Suprapubic skin (tissue), 4 donors: Measurements from ENCODE around the gene GPC5. TPM values are rescaled to one million over a fixed set of nuclear protein-coding genes. Genes with fewer than 3 reads are reported as not detected.

Source experiments
- DNase-seq, 2 donors: peaks; one replicate each; pipeline ENCODE4 v3.0.0-alpha.2; 2019; ENCODE audit warnings: low spot score in 2 of 2
- H3K27ac ChIP-seq: fragments of 200-600 bp; sonication (generic); one replicate; pipeline ENCODE4 v1.5.1; 2019
- H3K27me3 ChIP-seq: fragments of 200-600 bp; sonication (generic); one replicate; pipeline ENCODE4 v1.5.1; 2019
- H3K36me3 ChIP-seq: fragments of 200-600 bp; sonication (generic); one replicate; pipeline ENCODE4 v1.5.1; 2019
- H3K4me1 ChIP-seq: fragments of 200-600 bp; sonication (generic); one replicate; pipeline ENCODE4 v1.5.1; 2019
- H3K4me3 ChIP-seq: fragments of 200-600 bp; sonication (generic); one replicate; pipeline ENCODE4 v1.5.1; 2019; ENCODE audit warnings: mild to moderate bottlenecking
- H3K9me3 ChIP-seq: fragments of 200-600 bp; sonication (generic); one replicate; pipeline ENCODE4 v1.5.1; 2019
- EP300 ChIP-seq: sonication (generic); formaldehyde crosslinking; IDR thresholded peaks from one replicate; pipeline ENCODE4 v1.6.1; 2017; ENCODE audit warnings: antibody characterized with exemption
- POLR2A ChIP-seq, 2 donors: fragments of 450-650 bp; IDR thresholded peaks; one replicate each; pipeline ENCODE4 v1.6.1; 2017; ENCODE audit warnings: antibody characterized with exemption in 2 of 2, mild to moderate bottlenecking in 2 of 2, moderate library complexity in 2 of 2
- POLR2AphosphoS5 ChIP-seq, 3 donors: sonication (generic); formaldehyde crosslinking; IDR thresholded peaks; one replicate each; pipeline ENCODE4 v1.6.1; 2017; ENCODE audit warnings: antibody characterized with exemption in 3 of 3
- whole genome bisulfite sequencing: methylation state at CpG from one replicate; pipeline ENCODE4 v1.1.5; 2018; 5-methylcytosine and 5-hydroxymethylcytosine counted together
- total RNA-seq, 4 donors: library from RNA; depleted of rRNA; stranded (reverse); fragments of >200 nt; gene quantifications; one replicate each; pipeline ENCODE4 v1.1.0, GENCODE V29; 2016
- TF ChIP-seq, protein P1 (sequence below), 2 donors: fragments of 200-600 bp in 1 of 2; fragments of 450-650 bp in 1 of 2; sonication (generic) in 1 of 2; IDR thresholded peaks; one replicate each; pipeline ENCODE4 v1.5.1; 2016 to 2019; ENCODE audit warnings: antibody characterized with exemption in 2 of 2, mild to moderate bottlenecking in 1 of 2, moderate library complexity in 1 of 2

The GPC5 gene
- total RNA-seq, 4 donors from 2014 or later, result 0.55 TPM; not detected in 3

GRCh38 chr13:92804926-92805325 is 1406.5 kb downstream of the GPC5 start:
- Histone ChIP-seq H3K4me3 (no peak overlapping the region), H3K4me1 (peaks cover 6% of the 10 kb centered on the region), H3K27me3 (no peaks in the 10 kb centered on the region), H3K36me3 (no peaks in the 10 kb centered on the region), H3K9me3 (no peaks in the 10 kb centered on the region), H3K27ac (no peak overlapping the region)
- DNase-seq, result no peak
- 66% methylated on average over 2 of the region's 2 CpGs for WGBS
- TF ChIP-seq, protein P1, sequence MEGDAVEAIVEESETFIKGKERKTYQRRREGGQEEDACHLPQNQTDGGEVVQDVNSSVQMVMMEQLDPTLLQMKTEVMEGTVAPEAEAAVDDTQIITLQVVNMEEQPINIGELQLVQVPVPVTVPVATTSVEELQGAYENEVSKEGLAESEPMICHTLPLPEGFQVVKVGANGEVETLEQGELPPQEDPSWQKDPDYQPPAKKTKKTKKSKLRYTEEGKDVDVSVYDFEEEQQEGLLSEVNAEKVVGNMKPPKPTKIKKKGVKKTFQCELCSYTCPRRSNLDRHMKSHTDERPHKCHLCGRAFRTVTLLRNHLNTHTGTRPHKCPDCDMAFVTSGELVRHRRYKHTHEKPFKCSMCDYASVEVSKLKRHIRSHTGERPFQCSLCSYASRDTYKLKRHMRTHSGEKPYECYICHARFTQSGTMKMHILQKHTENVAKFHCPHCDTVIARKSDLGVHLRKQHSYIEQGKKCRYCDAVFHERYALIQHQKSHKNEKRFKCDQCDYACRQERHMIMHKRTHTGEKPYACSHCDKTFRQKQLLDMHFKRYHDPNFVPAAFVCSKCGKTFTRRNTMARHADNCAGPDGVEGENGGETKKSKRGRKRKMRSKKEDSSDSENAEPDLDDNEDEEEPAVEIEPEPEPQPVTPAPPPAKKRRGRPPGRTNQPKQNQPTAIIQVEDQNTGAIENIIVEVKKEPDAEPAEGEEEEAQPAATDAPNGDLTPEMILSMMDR (IDR thresholded peaks at IDR 0.05), result no peak
- TF ChIP-seq POLR2A (IDR thresholded peaks at IDR 0.05) (no peak), EP300 (no peak), POLR2AphosphoS5 (IDR thresholded peaks at IDR 0.05) (no peak)

GRCh38 chr13:92805766-92806165 is 1407.3 kb downstream of the GPC5 start:
- DNase-seq, result no peak
- H3K36me3 ChIP-seq, result no peaks in the 10 kb centered on the region
- H3K4me1 ChIP-seq, result peaks cover 6% of the 10 kb centered on the region
- TF ChIP-seq, protein P1 (IDR thresholded peaks at IDR 0.05), result no peak
- no peak for TF ChIP-seq EP300
- TF ChIP-seq POLR2A (IDR thresholded peaks at IDR 0.05), result no peak
- no peak for TF ChIP-seq POLR2AphosphoS5 (IDR thresholded peaks at IDR 0.05)
- no peaks in the 10 kb centered on the region for H3K27me3 ChIP-seq
- peak overlapping the region; percentile 23 for H3K4me3 ChIP-seq
- no peak overlapping the region for H3K27ac ChIP-seq
- no peaks in the 10 kb centered on the region for H3K9me3 ChIP-seq

- WGBS, result 34% methylated on average over 4 of the region's 4 CpGs
- H3K27ac ChIP-seq, result no peak overlapping the region
- H3K27me3 ChIP-seq, result no peaks in the 10 kb centered on the region
- peaks cover 6% of the 10 kb centered on the region for H3K4me1 ChIP-seq
- H3K9me3 ChIP-seq, result no peaks in the 10 kb centered on the region
- TF ChIP-seq POLR2AphosphoS5 (IDR thresholded peaks at IDR 0.05), result no peak
- H3K4me3 ChIP-seq, result peak overlapping the region; percentile 23
- DNase-seq, result no peak
- H3K36me3 ChIP-seq, result no peaks in the 10 kb centered on the region
These were observed 1407.8 kb downstream of the GPC5 start for GRCh38 chr13:92806215-92806614.

DNA sequence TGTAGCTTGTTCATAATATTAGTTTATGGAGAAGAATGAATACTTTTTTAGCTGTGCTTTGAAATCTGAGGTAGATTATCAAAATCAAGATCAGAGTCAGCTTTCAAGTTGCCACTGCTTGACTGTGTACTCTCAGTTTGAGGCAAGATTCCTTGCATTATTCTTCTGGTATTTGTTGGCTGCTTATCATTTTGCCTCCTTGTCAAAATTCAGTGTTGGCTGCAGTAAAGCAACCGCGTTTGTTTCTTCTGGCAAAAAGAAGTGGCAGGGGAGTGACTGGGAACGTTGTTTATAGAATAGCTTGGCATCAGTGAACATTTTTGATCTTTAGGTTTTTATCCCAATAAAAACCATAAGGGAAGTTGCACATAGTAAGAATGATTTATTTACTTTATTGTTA is 1408.9 kb downstream of the GPC5 start:
- Histone ChIP-seq H3K4me3 (no peak overlapping the region), H3K27ac (no peak overlapping the region), H3K4me1 (peaks cover 6% of the 10 kb centered on the region), H3K27me3 (no peaks in the 10 kb centered on the region), H3K36me3 (no peaks in the 10 kb centered on the region), H3K9me3 (no peaks in the 10 kb centered on the region)
- TF ChIP-seq POLR2A (IDR thresholded peaks at IDR 0.05), result no peak
- no peak for TF ChIP-seq EP300
- TF ChIP-seq, protein P1 (IDR thresholded peaks at IDR 0.05), result no peak
- no peak for TF ChIP-seq POLR2AphosphoS5 (IDR thresholded peaks at IDR 0.05)
- no peak for DNase-seq
- 14% methylated on average over 3 of the region's 3 CpGs for WGBS

DNA sequence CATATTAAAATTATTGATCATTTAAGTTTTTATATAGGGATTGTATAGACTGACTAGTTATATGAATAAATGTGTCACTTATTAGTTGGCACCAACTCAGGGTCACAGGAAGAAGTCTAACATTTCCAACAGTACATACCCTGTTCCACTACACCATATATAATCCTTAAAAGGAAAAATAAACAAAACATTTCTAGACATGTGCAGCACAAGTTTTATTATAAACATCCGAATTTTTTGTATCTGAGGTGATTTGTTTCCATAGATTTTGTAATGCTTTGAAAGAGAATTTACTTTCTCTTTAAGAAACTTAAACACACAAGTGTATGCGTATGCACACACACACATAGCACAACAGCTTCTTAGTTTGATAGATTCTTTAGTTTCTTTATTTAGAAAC is 1409.5 kb downstream of the GPC5 start:
- no peak overlapping the region for H3K27ac ChIP-seq
- TF ChIP-seq POLR2A (IDR thresholded peaks at IDR 0.05) (no peak), EP300 (no peak), POLR2AphosphoS5 (IDR thresholded peaks at IDR 0.05) (no peak)
- TF ChIP-seq, protein P1 (IDR thresholded peaks at IDR 0.05), result no peak

GRCh38 chr13:92821324-92821723 is 1422.9 kb downstream of the GPC5 start:
- DNase-seq, result no peak
- H3K36me3 ChIP-seq, result no peaks in the 10 kb centered on the region
- no peak overlapping the region for H3K4me3 ChIP-seq
- TF ChIP-seq POLR2AphosphoS5 (IDR thresholded peaks at IDR 0.05), result no peak
- TF ChIP-seq, protein P1 (IDR thresholded peaks at IDR 0.05), result no peak
- TF ChIP-seq EP300, result no peak
- TF ChIP-seq POLR2A (IDR thresholded peaks at IDR 0.05), result no peak
- H3K4me1 ChIP-seq, result no peaks in the 10 kb centered on the region
- no peaks in the 10 kb centered on the region for H3K9me3 ChIP-seq
- no peaks in the 10 kb centered on the region for H3K27me3 ChIP-seq
- 66% methylated on average over 2 of the region's 2 CpGs for WGBS
- H3K27ac ChIP-seq, result no peak overlapping the region

More for the DNA sequence above, 1409.5 kb downstream of the GPC5 start:
- Histone ChIP-seq H3K4me3 (no peak overlapping the region), H3K36me3 (no peaks in the 10 kb centered on the region), H3K9me3 (no peaks in the 10 kb centered on the region), H3K27me3 (no peaks in the 10 kb centered on the region), H3K4me1 (peaks cover 6% of the 10 kb centered on the region)
- WGBS, result 74% methylated on average over 2 of the region's 2 CpGs
- no peak for DNase-seq
